ENCODE results near the gene CDK5.
A peak's percentile ranks its signal among the peaks of the same experiment; 100 is the strongest.

CDK5 gene

DNA sequence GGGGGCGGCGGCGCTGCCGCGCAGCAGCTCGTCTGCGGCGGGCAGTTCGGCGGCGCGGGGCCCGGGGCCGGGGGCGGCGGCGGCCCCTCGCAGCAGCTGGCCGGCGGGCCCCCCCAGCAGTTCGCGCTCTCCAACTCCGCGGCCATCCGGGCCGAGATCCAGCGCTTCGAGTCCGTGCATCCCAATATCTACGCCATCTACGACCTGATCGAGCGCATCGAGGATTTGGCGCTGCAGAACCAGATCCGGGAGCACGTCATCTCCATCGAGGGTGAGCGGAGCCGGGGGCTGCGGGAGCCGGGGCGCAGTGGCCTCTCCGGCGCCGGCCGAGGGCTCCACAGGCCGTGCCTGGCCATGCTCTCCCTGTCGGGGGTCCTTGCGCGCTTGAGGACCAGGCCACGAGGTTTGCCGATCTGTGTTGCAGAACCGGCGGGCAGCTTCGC is 29.1 kb upstream of the CDK5 start:
- TF ChIP-seq, protein P1, sequence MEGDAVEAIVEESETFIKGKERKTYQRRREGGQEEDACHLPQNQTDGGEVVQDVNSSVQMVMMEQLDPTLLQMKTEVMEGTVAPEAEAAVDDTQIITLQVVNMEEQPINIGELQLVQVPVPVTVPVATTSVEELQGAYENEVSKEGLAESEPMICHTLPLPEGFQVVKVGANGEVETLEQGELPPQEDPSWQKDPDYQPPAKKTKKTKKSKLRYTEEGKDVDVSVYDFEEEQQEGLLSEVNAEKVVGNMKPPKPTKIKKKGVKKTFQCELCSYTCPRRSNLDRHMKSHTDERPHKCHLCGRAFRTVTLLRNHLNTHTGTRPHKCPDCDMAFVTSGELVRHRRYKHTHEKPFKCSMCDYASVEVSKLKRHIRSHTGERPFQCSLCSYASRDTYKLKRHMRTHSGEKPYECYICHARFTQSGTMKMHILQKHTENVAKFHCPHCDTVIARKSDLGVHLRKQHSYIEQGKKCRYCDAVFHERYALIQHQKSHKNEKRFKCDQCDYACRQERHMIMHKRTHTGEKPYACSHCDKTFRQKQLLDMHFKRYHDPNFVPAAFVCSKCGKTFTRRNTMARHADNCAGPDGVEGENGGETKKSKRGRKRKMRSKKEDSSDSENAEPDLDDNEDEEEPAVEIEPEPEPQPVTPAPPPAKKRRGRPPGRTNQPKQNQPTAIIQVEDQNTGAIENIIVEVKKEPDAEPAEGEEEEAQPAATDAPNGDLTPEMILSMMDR (IDR thresholded peaks at IDR 0.05; ENCODE audit: borderline replicate concordance, insufficient read depth, low read depth, low read length) = no peak
- H3K4me3 ChIP-seq (ENCODE audit: low read depth, low read length) = peak overlapping the region; percentile 73

DNA sequence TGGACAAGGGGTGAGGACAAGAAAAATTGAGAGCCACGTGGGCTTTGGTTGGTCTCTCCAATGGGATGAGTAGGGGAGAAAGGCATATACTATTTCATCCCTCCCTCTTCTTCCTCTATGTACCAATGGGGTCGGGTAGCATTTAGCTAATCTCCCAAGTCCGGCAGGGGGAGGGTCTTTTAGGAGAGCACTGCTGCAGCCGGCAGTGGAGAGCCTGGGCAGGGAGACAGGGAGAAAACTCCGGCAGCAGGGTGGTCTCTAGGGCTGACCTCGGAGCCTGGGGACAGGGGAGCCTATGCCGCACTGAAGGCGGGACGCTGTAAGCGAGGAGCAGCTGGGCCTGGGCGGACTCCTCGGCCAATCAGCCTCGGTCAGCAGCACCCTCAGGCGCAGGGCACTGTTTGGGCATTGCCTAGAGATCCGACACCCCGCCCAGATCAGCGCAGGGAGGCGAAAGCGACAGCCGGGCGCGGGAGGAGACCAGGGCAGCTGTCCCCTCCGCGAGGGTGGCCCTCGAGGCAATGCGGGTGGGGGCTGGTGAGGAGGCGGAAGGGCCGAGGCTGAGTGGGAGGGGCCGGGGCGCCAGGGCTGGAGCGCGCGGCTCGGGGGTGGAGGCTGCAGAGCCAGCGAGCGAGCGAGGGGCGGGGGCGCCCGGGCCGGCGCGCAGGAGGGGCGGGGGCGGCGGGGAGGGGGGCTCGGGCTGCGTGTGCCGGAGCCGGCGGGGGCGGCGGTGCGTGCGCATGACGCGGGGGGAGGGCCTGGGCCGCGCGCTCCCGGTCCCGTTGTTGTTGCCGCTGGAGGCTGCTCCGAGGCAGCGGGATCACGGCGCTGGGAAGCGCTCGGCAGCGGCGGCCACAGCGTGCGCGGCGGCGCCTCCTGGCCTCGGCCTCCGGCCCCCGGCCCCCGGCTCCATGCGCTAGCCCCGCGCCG is 28.3 kb upstream of the CDK5 start, which contains the start of gene AGAP3:
Gene AGAP3 (plus strand): TSS at position 785 of the 930 bp plus-strand sequence. CDS start 267 bp downstream, outside the sequence.
- peak within 1 kb of the TSS; percentile 73 for H3K4me3 ChIP-seq (ENCODE audit: low read depth, low read length)
- TF ChIP-seq, protein P1 (IDR thresholded peaks at IDR 0.05; ENCODE audit: borderline replicate concordance, insufficient read depth, low read depth, low read length) = no peak

DNA sequence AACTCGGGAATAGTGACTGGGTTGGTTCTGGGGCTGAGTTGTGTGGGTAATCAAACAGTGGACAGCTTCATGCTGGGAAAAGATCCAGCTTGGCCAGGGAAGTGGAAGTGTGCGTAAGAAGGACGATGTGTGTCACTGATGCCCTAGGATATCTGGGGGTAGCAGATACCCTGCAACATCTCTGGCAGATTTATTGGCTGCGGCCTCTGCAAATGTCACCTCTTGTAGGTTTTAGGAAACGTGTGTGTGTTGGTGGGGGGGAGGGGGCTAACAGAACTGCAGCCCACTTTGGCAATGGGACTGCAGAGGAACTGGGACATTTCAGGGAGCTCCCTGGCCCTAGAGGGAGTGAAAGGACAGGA is 27.6 kb upstream of the CDK5 start:
- H3K4me3 ChIP-seq (ENCODE audit: low read depth, low read length) = peak overlapping the region; percentile 73
- TF ChIP-seq, protein P1 (IDR thresholded peaks at IDR 0.05; ENCODE audit: borderline replicate concordance, insufficient read depth, low read depth, low read length) = no peak

DNA sequence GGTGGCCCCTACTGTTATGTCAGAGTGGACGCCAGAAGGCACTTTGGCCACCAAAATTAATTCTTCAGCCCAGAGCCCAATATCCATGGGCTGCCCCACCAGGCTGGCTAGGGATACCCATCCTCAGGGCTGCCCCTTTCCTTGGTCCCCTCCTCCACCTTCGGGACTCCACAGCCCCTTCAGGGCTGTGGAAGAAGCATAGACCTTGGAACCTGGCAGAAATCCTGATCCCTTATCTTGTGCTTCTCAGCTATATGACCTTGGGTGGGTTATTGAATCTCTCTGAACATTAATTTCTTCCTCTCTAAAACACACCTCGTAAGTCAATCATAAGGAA is 26.1 kb upstream of the CDK5 start:
- H3K4me3 ChIP-seq (ENCODE audit: low read depth, low read length) = peak overlapping the region; percentile 80
- TF ChIP-seq, protein P1 (IDR thresholded peaks at IDR 0.05; ENCODE audit: borderline replicate concordance, insufficient read depth, low read depth, low read length) = no peak

DNA sequence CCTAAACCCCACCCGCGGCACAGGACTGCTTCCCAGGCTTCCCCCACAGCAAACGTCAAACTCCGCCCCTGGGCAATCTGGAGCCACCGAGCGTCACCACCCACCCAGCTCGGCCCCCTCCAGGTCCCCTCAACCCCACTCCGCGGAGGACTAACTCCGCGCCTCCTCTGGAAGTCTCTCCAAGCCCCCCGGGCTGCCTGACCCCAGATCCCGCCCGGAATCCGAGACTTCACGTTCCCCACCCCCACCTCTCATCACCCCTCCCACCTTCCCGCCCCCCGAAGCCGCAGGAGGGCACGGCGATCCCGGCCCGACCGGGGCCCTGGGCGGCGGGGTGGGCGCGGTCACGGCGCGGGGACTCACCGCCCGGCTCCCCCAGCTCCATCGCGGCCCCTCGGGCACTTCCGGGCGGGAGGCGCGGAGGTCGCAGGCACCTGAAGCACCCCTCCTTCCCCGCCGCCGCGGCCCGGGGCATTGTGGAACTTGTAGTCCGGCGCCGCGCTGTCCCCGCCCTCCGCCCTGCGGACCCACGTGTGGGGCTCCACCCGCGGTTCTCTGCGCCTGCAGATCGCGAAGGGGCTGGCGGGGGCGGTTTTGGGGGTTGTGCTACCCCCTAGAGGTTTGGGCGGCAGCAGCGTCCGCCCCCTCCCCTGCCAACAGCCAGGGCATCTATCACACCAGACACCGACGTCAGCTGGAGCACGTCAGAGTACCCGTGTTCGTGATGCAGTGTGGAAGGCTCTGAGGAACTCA is 25.6 kb upstream of the CDK5 start, which contains the start of gene TMUB1:
Gene TMUB1 (minus strand): TSS at position 423 of the 753 bp plus-strand sequence. CDS start 930 bp downstream, outside the sequence.
- TF ChIP-seq, protein P1 (IDR thresholded peaks at IDR 0.05; ENCODE audit: borderline replicate concordance, insufficient read depth, low read depth, low read length) = no peak
- peak within 1 kb of the TSS; percentile 80 for H3K4me3 ChIP-seq (ENCODE audit: low read depth, low read length)

DNA sequence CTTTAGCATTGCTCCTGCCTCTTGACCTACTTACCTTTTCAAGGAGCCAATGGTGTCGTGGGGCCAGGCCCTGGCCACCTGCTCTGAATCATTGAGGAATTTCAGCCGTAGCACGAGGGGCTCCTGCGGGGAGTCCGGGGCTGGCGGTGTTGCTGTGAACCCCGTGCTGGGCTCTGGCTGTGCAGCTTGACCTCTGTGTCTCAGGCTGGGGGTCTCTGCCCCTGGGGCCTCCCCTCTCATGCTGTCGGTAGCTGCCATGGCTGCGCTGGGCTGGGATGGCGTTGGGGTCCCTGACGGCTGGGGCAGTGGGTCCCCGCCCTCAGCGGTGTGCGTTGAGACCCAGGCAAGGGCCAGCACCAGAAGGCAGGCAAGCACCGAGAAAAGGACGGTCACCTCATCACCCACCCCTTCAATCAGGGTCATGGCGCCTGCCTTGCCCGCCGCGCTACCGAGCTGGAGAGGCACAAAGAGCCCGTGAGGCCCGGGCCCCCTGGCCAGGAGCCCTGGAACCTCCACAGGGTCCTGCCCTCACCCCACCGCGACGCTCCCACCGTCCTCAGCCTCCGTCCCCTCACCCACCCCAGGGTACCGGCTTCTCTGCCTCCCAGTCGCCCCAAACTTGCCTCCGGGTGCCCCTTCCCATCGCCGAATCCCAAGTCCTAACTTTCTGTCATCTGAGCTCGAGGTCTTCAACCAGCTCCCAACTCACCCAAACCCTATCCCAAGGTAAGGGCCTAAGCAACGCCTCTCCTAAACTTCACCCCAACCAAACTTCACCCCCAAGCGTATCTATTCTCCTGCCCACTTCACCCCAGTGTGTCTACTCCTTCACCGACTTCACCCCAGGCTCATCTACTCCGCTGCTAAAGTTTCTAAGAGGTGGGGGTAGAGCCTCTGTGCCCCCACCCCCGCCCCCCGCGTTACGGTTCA is 24.7 kb upstream of the CDK5 start:
- TF ChIP-seq, protein P1 (IDR thresholded peaks at IDR 0.05; ENCODE audit: borderline replicate concordance, insufficient read depth, low read depth, low read length) = no peak
- peak overlapping the region; percentile 80 for H3K4me3 ChIP-seq (ENCODE audit: low read depth, low read length)

All from GM12875 (cell line).